ENCODE measurements around the gene PBX3. TPM values are rescaled to one million over a fixed set of nuclear protein-coding genes. Genes with fewer than 3 reads are reported as not detected.

The PBX3 gene
- total RNA-seq, 1 donor from 2014 or later = 46.1 TPM

DNA sequence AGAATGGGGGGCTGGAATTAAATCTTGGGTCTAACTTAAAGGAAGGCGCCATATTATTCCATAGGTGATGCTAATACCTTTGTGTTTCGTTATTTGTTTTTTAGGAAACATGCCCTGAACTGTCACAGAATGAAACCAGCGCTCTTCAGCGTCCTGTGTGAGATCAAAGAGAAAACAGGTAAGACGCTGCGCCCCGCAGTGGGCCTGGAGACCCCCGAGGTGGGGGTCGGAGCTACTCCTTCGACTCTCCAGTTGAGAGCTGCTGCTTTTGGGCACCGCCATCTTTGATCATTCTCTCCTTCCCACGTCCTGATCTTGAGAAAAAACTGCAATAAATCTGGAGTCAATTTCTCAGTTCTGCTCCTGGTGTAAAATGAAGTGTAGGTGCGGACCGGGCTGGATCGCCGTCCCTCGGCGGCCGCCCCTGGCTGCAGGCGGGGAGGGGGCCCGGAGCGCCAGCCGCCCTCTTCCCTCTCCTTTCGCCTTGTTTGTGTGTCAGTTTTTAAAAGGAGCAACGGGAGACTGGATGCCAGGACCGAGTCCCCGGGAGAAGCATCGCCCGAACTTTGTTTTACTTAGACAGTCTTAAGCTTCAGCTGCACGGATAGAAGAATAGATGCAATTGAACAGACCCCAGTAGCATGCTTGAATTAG is 1.4 kb downstream of the PBX3 start:
- no peak for ATAC-seq
- peak overlapping the region; percentile 90 for H3K4me3 ChIP-seq
- no peaks in the 10 kb centered on the region for H3K9me3 ChIP-seq
- H3K4me1 ChIP-seq = peaks cover 49% of the 10 kb centered on the region
- intact Hi-C loops (cut with DNase I) = no loop called here
- no peak for DNase-seq
- no peaks in the 10 kb centered on the region for H3K36me3 ChIP-seq
- no peaks in the 10 kb centered on the region for H3K27me3 ChIP-seq (ENCODE audit: low read depth)
- peak overlapping the region; percentile 83 for H3K27ac ChIP-seq
- TF ChIP-seq, protein P1, sequence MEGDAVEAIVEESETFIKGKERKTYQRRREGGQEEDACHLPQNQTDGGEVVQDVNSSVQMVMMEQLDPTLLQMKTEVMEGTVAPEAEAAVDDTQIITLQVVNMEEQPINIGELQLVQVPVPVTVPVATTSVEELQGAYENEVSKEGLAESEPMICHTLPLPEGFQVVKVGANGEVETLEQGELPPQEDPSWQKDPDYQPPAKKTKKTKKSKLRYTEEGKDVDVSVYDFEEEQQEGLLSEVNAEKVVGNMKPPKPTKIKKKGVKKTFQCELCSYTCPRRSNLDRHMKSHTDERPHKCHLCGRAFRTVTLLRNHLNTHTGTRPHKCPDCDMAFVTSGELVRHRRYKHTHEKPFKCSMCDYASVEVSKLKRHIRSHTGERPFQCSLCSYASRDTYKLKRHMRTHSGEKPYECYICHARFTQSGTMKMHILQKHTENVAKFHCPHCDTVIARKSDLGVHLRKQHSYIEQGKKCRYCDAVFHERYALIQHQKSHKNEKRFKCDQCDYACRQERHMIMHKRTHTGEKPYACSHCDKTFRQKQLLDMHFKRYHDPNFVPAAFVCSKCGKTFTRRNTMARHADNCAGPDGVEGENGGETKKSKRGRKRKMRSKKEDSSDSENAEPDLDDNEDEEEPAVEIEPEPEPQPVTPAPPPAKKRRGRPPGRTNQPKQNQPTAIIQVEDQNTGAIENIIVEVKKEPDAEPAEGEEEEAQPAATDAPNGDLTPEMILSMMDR (IDR thresholded peaks at IDR 0.05) = no peak

DNA sequence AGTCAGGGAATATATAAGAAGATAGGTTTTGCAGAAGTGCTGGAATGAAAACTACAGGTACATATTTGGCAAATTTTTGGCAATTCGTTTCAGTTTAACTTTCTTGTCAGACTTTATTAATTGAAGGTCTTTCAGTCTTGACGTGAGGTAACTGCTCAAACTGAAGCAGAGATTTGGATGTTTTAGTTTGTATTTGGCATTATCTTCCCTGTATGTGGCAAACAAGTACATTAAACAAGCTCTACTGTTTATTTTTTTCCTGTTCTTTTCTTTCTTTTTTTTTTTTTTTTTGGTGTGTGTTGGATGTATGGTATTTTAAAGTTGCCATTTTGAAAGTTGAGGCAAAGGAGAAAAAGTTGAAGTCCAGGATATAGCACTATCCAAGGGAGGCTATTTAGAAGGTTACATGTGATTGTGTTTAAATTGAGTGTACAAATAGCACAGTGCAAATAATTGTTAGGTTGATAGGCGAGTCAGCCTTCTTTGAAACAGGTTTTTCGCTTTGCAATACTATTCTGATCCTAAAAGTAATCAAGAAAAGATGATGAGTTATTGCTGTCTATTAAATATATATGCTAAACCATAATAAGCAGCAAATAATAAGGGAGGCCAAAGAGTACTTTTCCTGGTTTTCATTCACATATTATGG is 2.2 kb downstream of the PBX3 start:
- Histone ChIP-seq H3K4me1 (peaks cover 49% of the 10 kb centered on the region), H3K9me3 (no peaks in the 10 kb centered on the region), H3K27me3 (ENCODE audit: low read depth) (no peaks in the 10 kb centered on the region), H3K4me3 (peak overlapping the region; percentile 90), H3K36me3 (no peaks in the 10 kb centered on the region), H3K27ac (peak overlapping the region; percentile 83)
- DNase-seq (no peak), ATAC-seq (no peak)
- TF ChIP-seq, protein P1 (IDR thresholded peaks at IDR 0.05) = no peak
- intact Hi-C loops (cut with DNase I) = no loop called here

DNA sequence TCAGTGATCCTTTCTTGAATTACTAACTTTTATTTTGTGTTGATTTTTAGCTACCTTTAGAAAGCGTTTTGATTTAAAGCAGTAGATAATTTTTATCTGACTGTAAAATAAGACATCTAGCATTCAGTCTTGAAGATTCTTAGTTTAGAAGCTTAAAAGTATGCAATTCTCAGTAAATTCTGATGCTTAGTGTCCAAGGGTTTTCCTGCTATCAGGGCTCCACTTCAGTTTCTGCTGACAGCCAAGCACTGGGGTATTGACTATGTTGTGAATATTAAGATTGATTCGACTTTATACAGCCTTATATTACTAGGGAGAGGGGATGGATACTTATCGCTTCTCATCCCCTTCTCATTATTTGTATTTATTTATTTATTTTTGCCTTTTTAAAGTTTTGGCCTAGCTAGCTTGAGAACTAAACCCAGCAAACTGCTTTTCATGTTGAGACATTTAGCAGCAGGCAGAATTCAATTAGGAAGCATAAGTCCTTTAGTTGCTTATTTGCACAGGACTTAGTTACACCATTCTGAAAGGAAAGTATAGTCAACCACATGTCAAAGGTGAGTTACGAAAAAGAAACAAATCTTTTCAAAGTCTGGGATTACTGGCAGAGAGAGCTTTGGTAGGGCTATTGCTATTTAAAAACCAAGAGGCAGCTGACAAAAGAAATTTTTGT is 2.9 kb downstream of the PBX3 start:
- Histone ChIP-seq H3K4me3 (peak overlapping the region; percentile 90), H3K9me3 (no peaks in the 10 kb centered on the region), H3K27me3 (ENCODE audit: low read depth) (no peaks in the 10 kb centered on the region), H3K27ac (peak overlapping the region; percentile 53), H3K36me3 (no peaks in the 10 kb centered on the region), H3K4me1 (peaks cover 49% of the 10 kb centered on the region)
- TF ChIP-seq, protein P1 (IDR thresholded peaks at IDR 0.05) = no peak
- ATAC-seq (no peak), DNase-seq (no peak)
- intact Hi-C loops (cut with DNase I) = no loop called here

- Histone ChIP-seq H3K27ac (peak overlapping the region; percentile 53), H3K9me3 (no peaks in the 10 kb centered on the region), H3K27me3 (ENCODE audit: low read depth) (no peaks in the 10 kb centered on the region), H3K4me3 (peak overlapping the region; percentile 90), H3K4me1 (peaks cover 47% of the 10 kb centered on the region), H3K36me3 (no peaks in the 10 kb centered on the region)
- TF ChIP-seq, protein P1 (IDR thresholded peaks at IDR 0.05) = no peak
- intact Hi-C loops (cut with DNase I) = no loop called here
- DNase-seq = no peak
- ATAC-seq = no peak
Observed at GRCh38 chr9:125750627-125751011, 3.4 kb downstream of the PBX3 start.

DNA sequence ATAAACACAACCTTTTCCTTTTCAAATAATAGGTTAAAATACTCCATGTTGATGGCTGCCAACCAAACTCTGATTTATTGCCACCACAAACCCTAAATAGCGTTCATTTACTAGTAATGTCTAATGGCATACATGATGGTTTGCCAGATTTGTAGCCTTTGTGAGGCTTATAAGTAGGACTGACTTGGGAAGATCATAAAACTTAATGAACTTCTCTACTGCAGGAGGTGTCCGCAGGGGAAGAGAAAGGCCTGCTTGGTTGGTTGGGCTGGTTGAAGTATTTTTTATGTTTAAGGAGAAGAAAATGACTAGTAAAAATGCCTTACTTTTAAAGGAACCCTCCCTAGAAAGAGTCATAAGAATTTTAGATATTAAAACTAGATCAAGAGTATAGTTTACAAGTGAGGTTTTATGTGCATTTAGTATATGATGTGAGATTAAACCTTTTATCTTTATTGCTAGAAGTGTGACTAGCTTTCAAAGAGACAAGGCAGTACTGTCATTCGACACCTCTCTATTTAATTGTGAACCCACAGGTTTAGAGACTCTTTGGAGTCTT is 5.0 kb downstream of the PBX3 start:
- Histone ChIP-seq H3K9me3 (no peaks in the 10 kb centered on the region), H3K4me3 (no peak overlapping the region), H3K36me3 (no peaks in the 10 kb centered on the region), H3K27ac (no peak overlapping the region), H3K27me3 (ENCODE audit: low read depth) (no peaks in the 10 kb centered on the region), H3K4me1 (peaks cover 51% of the 10 kb centered on the region)
- DNase-seq = no peak
- TF ChIP-seq, protein P1 (IDR thresholded peaks at IDR 0.05) = no peak
- ATAC-seq = no peak
- intact Hi-C loops (cut with DNase I) = no loop called here

Data from lower lobe of right lung (tissue), 2 donors.